Ovary (tissue), 9 donors: ENCODE measurements around the gene LIMCH1. TPM values are rescaled to one million over a fixed set of nuclear protein-coding genes. Genes with fewer than 3 reads are reported as not detected.

Experiments used
- DNase-seq, 5 donors: peaks; one replicate each; pipeline ENCODE4 v3.0.0-alpha.2; 2019 to 2020
- H3K27ac ChIP-seq, 2 donors: fragments of 200-600 bp; one replicate each; pipeline versions ENCODE4 v1.5.1 to v1.8.0; 2019 to 2022
- H3K27me3 ChIP-seq: fragments of 200-600 bp; one replicate; pipeline ENCODE4 v1.8.0; 2022
- H3K36me3 ChIP-seq: fragments of 200-600 bp; sonication (generic); one replicate; pipeline ENCODE4 v1.5.1; 2019
- H3K4me1 ChIP-seq: one replicate; pipeline ENCODE4 v1.8.1; 2013; ENCODE audit warnings: mild to moderate bottlenecking, moderate library complexity; ENCODE audit not compliant: insufficient read depth
- H3K4me3 ChIP-seq: fragments of 200-600 bp; sonication (generic); one replicate; pipeline ENCODE4 v1.5.1; 2017
- H3K9me3 ChIP-seq, 2 donors: fragments of 200-600 bp in 1 of 2; sonication (generic) in 1 of 2; one replicate each; pipeline versions ENCODE4 v1.5.1 to v1.8.1; 2013 to 2019; ENCODE audit warnings: mild to moderate bottlenecking in 1 of 2, moderate library complexity in 1 of 2
- CTCF ChIP-seq, 3 donors: fragments of 450-650 bp in 2 of 3; fragments of 200-600 bp in 1 of 3; IDR thresholded peaks; one replicate each; pipeline versions ENCODE4 v1.5.1 to v1.8.0; 2016 to 2022; ENCODE audit warnings: antibody characterized with exemption in 3 of 3, mild to moderate bottlenecking in 1 of 3
- EP300 ChIP-seq: sonication (generic); formaldehyde crosslinking; IDR thresholded peaks from one replicate; pipeline ENCODE4 v1.6.1; 2017; ENCODE audit warnings: antibody characterized with exemption
- POLR2A ChIP-seq: fragments of 450-650 bp; IDR thresholded peaks from one replicate; pipeline ENCODE4 v1.6.1; 2017; ENCODE audit warnings: antibody characterized with exemption, mild to moderate bottlenecking, moderate library complexity
- WGBS, 3 donors: extraction: QIAGEN DNeasy Blood & Tissue Kit in 1 of 3; methylation state at CpG; one replicate each; pipeline versions ENCODE4 v1.1.5 to v1.1.7; 2013 to 2017; 5-methylcytosine and 5-hydroxymethylcytosine counted together
- intact Hi-C, 4 donors: fragments of 100-400 bp; cut with DNase I; formaldehyde crosslinking; loops; one replicate each; pipeline versions ENCODE4 v1.11.0 to v1.15.1; 2022 to 2023
- polyA plus RNA-seq, 2 donors: library from polyadenylated mRNA; stranded (reverse); fragments of 200-250 nt in 1 of 2; fragments of 350-450 nt in 1 of 2; fragmentation: Illumina TruSeq in 1 of 2; extraction: RNeasy Lipid Tissue Mini Kit (QIAGEN cat#74804) in 1 of 2; gene quantifications; one replicate each; pipeline ENCODE4 v1.2.3, GENCODE V29; 2013 to 2014
- total RNA-seq, 7 donors: library from RNA; depleted of rRNA in 2 of 7; stranded (reverse); fragments of >200 nt in 2 of 7; fragmentation: NEBNext Ultra II Directional in 3 of 7; extraction: Animal tissue kit (Norgen Biotek cat#: 25700) in 3 of 7; gene quantifications; one replicate each; pipeline versions ENCODE4 v1.1.0 to v1.2.4, GENCODE V29; 2016 to 2023
- donor health status: DM: no; HTN: no; CAD: no; lungs with moderate emphysema.
- donor health status: DM: no; HTN: no; CAD: no.
- donor health status: Bipolar disorder and iron deficiency.
- donor health status: DM: yes; HTN: yes; CAD: no.
- donor health status: DM: no; HTN: no; CAD: no.
- donor health status: DM: yes; HTN: yes; CAD: no.

Gene LIMCH1
- total and polyA plus RNA-seq, 9 donors = 9.7 to 56.6 (median 23.6) TPM

- 34 to 51% (median 35%) methylated on average over 8 of the region's 8 CpGs for WGBS, 3 donors
- Histone ChIP-seq H3K9me3 (no peaks in the 10 kb centered on the region), H3K36me3 (no peaks in the 10 kb centered on the region), H3K27ac (no peak overlapping the region), H3K4me3 (no peak overlapping the region), H3K27me3 (no peaks in the 10 kb centered on the region), H3K4me1 (no peaks in the 10 kb centered on the region)
- no peak for DNase-seq
- TF ChIP-seq CTCF (IDR thresholded peaks at IDR 0.05) = no peak
- intact Hi-C loops = no loop called here
These were observed 148.9 kb downstream of the LIMCH1 start for GRCh38 chr4:41686893-41687292.

- TF ChIP-seq EP300 (no peak), POLR2A (no peak)
- intact Hi-C loops = no loop called here
- Histone ChIP-seq H3K27ac (no peak overlapping the region), H3K9me3 (no peaks in the 10 kb centered on the region), H3K27me3 (no peaks in the 10 kb centered on the region), H3K4me1 (no peaks in the 10 kb centered on the region), H3K36me3 (no peaks in the 10 kb centered on the region), H3K4me3 (no peak overlapping the region)
- no peak for DNase-seq
- WGBS, 3 donors = 80 to 83% (median 81%) methylated on average over 5 of the region's 5 CpGs
These were observed 150.0 kb downstream of the LIMCH1 start for GRCh38 chr4:41687971-41688370.

GRCh38 chr4:41692717-41693345 is 154.9 kb downstream of the LIMCH1 start:
- peak in 4 of 5 donors; percentile 10 to 66 (median 32) for DNase-seq
- H3K36me3 ChIP-seq = no peaks in the 10 kb centered on the region
- WGBS, 3 donors = 38 to 50% (median 48%) methylated on average over 12 of the region's 12 CpGs
- intact Hi-C loops = loop anchor here in 2 of 4 donors (5.0 to 10.0 kb wide), 2 partner anchors 189 to 192 kb away; no protein-coding TSS in a partner anchor
- H3K4me1 ChIP-seq = no peaks in the 10 kb centered on the region
- H3K4me3 ChIP-seq = no peak overlapping the region
- H3K27ac ChIP-seq = no peak overlapping the region
- no peaks in the 10 kb centered on the region for H3K27me3 ChIP-seq
- TF ChIP-seq CTCF (IDR thresholded peaks at IDR 0.05) (peak in 2 of 3 donors; percentile 25 to 33), EP300 (no peak), POLR2A (no peak)
- H3K9me3 ChIP-seq = no peaks in the 10 kb centered on the region

- TF ChIP-seq POLR2A (no peak), CTCF (IDR thresholded peaks at IDR 0.05) (no peak), EP300 (no peak)
- intact Hi-C loops = loop anchor here in 2 of 4 donors (5.0 to 10.0 kb wide), 2 partner anchors 189 to 191 kb away; no protein-coding TSS in a partner anchor
- H3K9me3 ChIP-seq = no peaks in the 10 kb centered on the region
- no peaks in the 10 kb centered on the region for H3K36me3 ChIP-seq
- no peak for DNase-seq
- WGBS, 3 donors = 17 to 20% (median 17%) methylated on average over 2 of the region's 2 CpGs
- no peaks in the 10 kb centered on the region for H3K27me3 ChIP-seq
- H3K4me3 ChIP-seq = no peak overlapping the region
- no peaks in the 10 kb centered on the region for H3K4me1 ChIP-seq
- H3K27ac ChIP-seq = no peak overlapping the region
These were observed 155.7 kb downstream of the LIMCH1 start for GRCh38 chr4:41693629-41694028.

- intact Hi-C loops = loop anchor here in 1 of 4 donors (10.0 kb wide), 1 partner anchor 189 kb away; no protein-coding TSS in a partner anchor
- WGBS, 3 donors = 88 to 95% (median 92%) methylated on average over 3 of the region's 3 CpGs
- H3K27ac ChIP-seq = no peak overlapping the region
- H3K9me3 ChIP-seq = no peaks in the 10 kb centered on the region
- H3K4me3 ChIP-seq = no peak overlapping the region
- no peaks in the 10 kb centered on the region for H3K36me3 ChIP-seq
- no peaks in the 10 kb centered on the region for H3K27me3 ChIP-seq
- H3K4me1 ChIP-seq = no peaks in the 10 kb centered on the region
- TF ChIP-seq CTCF (IDR thresholded peaks at IDR 0.05) (no peak), POLR2A (no peak)
- no peak for DNase-seq
These were observed 158.2 kb downstream of the LIMCH1 start for GRCh38 chr4:41696131-41696530.
